HG03039 (cell line): ENCODE results near the gene PARP6.
"Not testable (repeated sequence)": the region's sequence is repeated elsewhere in the genome, so short reads cannot be mapped to it uniquely, and the experiment has no call there.

Experiments used
- ATAC-seq: cut with Tn5 transposase; IDR thresholded peaks from one replicate; pipeline ENCODE4 v1.9.1; 2021; ENCODE audit warnings: mild to moderate bottlenecking, moderate library complexity; ENCODE audit not compliant: unreplicated experiment

The PARP6 gene

DNA sequence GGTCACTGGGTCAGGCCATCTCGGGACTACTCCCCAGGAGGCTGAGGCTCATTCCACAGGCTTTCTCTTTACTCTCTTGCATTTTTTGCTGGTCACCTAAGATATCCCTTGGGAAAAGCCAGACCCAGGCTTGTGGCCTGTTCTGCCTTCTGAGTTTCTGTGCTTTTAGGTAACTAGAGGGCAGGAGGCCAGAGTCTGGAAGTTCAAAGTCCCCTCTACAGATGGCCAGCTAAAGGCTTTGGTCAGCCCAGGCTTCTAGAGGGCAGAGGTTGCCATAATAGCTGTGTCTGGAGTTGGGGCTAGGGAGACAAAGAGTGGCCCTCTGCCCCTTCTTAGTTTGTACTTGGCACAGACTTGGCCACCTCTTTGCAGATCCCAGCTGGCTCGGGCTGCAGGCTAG is 8.4 kb upstream of the PARP6 start:
- no peak for ATAC-seq

DNA sequence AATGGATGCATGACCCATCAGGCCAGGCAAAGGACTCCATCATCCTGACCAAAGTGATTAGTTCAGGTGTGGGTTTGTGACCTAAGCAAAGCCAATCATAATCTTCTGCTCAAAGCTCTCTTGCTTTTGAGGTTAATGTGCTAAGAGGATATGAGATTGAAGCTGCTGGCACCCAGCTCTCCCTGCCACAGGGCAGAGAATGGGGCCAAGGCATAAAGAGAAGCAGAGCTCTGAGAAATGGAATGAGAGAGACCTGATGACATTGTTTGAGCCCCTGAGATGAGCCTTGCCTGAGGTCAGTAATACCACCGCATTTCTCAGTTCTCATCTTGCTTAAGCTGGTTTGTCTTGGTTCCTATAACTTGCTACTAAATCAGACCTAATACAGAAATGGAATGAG is 6.4 kb upstream of the PARP6 start:
- no peak for ATAC-seq

DNA sequence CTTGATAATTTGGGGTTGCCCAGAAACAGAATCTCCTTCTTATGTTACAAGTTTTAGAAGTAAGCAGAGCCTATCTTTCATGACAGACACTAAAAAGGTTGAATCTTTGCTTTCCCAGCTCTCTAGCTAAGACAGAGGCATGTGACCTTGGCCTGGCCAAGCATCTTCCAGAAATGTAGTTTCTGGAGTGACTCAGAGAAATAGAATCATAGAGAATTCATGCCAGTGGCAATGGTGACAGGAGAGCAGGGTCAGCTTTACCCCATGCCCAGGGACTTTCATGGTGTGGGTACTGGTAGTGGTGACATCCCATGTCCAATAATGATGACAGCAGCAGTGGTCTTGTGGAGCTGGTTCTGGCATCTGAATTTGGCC is 4.0 kb upstream of the PARP6 start:
- ATAC-seq: no peak

DNA sequence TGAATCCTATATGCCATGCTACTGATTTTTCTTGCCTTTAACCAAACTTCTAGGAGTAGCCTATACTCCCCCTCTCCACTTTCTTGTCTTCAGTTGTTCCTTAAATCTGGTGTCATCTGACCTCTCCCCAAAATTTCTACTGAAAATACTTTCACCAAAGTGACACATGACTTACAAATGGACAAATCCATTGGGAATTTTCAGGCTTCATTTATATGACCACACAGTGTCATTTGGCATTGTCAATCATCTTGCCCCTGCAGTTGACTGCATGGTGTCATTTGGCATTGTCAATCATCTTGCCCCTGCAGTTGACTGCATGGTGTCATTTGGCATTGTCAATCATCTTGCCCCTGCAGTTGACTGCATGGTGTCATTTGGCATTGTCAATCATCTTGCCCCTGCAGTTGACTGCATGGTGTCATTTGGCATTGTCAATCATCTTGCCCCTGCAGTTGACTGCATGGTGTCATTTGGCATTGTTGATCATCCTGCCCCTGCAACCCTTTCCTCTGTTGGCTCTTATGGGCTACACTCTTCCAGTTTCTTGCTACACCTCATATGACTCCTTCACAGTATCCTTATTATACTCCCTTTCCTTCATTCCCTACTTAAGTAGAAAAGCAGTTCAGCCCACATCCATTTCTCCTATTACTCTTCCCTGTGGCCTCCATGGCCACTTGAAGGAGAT is 3.4 kb upstream of the PARP6 start:
- ATAC-seq: not testable (repeated sequence)

DNA sequence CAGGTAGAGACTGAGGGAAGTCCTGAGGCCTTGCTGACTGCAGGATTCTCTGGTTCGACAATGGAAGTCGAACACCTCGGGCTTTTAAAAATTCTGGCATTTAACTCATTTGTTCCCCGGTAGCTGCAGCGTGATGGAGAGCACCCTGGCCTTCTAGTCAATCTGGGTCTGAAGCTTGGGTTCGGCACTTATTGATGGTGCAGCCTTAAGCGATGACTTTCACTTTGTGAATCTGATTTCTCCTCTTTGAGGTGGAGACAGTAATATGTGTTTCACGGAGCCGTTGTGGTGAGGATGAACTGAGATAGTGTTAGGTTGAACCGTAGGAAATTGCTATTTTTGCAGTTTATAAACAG is 621 bp upstream of the PARP6 start:
- ATAC-seq: no peak

DNA sequence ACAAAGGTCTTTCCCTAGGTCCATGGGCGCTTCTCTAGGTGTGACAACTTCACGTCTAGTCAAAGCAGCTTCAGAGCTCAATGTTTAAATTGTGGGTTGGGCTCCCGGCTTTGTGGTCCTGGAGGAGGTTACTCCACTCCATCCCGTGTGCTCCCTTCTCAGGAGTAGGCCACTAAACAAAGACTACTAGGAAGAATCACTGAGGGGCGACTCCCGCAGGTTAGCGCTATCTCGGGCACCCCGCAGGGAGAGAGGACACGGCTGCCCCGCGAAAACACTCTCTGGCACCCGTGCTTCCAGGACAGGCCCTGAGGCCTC is 500 bp downstream of the PARP6 start:
- ATAC-seq: no peak

DNA sequence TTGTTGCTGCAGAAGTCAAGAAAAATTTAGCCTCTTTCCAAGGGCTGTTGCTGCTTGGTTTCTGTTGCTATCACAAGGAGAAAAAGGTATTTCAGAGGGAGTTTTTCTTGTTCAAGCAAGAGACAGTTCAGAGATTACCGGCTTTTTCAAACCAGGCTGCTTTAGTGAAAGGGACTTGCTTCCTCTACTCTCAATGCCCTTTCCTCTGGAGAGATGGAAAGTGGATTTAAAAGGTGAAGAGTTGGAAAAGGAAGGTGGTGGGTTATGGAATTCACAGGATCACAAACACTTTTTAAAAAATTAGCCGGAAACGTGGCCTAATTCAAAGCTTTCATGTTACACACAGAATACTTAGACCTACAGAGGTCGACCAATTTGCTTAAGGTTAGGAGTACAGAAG is 1.1 kb downstream of the PARP6 start:
- no peak for ATAC-seq

DNA sequence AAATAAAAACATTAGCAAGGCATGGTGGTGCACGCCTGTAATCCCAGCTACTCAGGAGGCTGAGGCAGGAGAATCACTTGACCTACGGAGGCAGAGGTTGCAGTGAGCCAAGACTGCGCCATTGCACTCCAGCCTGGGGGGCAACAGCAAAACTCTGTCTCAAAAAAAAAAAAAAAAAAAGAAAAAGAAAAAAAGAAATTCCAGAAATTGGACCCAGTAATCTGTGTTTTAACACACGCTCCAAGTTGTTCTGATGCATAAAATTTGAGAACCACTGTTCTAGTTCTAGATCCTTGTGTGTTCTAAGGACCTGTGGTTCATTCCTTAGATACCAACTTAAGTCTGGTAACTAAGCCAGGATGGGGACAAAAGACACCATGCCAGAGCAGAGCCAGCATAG is 2.6 kb downstream of the PARP6 start:
- no peak for ATAC-seq

DNA sequence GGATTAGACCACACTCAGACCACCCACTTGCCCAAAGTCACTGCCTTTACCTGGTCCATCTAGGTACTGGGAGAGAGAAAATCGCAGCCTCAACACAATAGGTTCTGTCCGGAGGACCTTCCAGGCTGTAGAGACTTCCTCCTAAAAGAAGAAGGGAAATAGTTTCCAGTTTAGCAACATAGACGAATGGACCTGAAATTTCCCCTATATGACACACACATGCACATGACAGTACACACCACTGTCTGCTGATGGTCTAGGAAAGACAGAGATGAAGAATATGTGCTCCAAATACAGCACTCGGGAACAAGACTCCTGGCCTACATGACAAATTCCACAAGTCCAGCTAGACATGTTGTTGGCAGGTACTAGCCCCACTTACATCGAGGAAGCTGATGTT is 7.3 kb downstream of the PARP6 start:
- ATAC-seq: no peak

DNA sequence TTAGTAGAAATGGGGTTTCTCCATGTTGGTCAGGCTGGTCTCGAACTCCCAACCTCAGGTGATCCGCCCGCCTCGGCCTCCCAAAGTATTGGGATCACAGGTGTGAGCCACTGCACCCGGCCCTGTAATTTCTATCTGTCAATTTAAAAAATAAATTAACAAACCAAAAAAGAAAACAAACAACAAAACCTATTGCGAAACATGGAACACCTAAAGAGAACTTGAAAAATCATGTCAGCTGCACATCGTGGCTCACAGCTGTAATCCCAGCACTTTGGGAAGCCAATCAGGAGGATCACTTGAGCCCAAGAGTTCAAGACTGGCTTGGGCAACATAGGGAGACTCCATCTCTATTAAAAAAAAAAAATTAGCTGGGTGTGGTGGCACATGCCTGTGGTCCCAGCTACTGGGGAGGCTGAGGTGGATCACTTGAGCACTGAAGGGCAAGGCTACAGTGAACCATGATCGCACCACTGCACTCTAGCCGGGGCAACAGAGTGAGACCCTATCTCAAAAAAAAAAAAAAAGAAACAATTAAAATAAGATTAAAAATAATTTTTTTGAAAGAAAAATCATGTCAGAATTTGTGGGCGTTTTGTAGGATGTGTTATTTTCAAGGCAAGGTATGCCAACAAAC is 19.6 kb downstream of the PARP6 start:
- ATAC-seq: no peak

DNA sequence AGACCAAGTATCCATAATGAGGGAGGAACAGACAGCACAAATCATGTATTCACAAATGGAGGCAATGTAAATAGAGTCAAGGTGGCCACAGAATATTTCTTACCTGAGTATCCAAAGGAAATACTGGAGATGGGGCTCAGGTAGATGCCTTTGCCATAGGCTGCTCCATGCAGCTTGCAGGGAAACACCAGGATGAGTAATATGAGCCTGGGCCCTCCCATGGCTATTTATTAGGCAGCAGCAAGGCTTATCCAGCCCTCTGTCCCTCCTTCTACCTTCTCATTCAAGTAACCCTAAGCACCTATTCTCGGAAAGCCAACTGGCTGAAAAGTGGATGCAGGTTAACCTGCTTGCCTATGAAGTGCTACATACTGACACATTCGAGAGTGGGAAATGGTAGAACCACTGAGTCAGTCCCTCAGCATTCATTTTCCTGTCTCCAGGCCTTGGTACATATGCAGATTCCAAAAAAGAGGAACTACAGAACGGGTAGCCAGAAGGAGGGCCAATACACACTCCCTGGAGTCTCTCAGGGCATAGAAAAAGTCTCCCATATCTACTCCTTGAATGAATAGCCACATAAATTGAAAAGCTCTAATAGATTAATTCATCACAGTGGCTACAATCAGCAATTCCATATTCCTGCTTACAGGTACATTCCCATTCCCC is 23.1 kb downstream of the PARP6 start:
- no peak for ATAC-seq

DNA sequence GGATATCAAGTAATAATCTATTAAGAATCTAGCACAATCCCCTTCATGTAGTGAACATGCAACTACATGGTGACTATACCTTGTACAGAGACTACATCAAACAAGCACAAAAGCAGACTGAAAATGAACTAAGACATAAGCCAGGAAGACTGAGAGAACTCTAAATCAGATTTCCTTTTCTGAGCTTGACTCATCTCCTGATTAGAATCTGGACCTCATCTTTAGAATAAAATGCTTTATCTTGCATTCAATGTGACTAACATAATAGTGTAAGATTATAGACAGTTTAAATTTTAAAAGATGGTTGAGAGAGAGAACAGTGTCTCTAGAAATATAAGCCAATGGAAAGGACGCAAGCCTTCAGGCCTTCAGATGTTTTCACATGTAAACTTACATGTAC is 23.8 kb downstream of the PARP6 start:
- ATAC-seq: no peak

DNA sequence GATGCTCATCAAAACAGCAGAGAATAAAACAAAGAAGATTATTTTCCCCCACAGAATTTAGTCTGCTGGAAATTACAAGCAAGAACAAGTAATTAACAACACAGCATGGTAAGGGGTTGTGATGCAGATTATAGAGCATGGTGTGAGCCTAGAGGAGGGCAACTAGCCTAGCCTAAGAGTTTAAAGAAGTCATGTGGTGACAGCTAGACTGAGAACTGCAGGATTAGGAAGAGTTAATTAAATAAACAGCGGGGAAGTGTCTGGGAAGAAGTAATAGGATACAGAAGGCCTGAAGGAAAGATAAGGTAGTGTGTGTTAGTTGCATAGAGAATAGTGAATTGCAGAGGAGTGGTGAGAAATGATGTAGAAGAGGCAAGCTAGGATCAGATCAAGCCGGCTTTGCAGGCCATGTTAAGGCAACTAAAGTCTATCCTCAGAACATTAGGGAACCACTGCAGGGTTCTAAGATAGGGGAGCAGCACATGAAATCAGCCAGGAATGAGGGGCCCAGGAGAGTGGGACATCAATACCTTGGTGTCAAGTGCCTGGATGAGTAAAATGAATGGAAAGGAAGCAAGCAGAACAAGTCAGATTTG is 29.5 kb downstream of the PARP6 start:
- no peak for ATAC-seq

DNA sequence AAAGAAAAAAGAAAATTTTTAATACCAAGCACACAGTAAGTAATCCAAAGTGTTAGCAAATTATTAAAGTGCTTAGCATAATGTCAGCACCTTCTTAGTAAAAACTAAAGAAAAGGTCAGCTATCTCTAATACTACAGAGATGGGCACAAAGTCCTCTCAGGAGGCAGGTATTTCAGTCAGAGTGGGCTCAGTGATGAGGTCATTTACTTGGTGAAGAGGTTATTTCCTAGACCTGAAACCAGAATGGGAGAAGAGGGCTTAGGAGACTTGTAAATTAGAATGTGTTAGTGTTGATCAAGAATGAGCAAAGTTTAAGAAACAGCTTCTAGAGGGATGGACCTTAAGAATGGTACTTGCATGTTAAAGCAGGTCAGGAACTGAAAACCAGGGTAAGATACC is 32.7 kb downstream of the PARP6 start:
- no peak for ATAC-seq

DNA sequence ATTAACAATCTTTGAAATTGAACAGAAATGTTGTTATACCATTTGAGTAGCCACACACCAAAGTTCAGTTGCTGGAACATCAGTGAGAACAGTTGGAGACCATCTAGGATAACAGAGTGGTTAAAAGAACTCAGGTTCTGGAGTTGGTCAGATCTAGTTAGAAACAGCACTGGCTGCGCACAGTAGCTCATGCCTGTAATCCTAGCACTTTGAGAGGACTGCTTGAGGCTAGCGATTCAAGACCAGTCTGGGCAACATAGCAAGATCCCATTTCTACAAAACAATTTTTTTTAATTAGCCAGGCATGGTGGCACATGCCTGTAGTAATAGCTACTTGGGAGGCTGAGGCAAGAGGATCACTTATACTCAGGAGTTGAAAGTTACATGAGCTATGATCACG is 33.8 kb downstream of the PARP6 start:
- no peak for ATAC-seq

DNA sequence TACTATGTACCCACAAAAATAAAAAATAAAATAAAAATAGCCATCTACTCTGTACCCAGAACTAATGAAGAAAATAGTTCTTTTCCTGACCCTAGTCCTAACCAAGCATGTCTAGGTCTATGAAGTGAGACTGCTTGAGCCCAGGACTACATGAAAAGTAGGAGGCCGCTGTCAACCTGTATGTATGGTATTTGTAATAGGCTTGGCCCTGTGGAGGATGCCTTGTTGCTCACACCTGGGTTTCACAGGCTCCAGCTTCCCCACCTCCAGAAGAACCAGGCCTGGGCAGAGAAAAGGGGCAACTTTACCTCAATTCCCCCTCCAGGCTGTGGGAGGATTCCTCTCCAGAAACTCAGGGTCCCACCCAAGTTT is 34.5 kb downstream of the PARP6 start:
- peak; percentile 6 for ATAC-seq

DNA sequence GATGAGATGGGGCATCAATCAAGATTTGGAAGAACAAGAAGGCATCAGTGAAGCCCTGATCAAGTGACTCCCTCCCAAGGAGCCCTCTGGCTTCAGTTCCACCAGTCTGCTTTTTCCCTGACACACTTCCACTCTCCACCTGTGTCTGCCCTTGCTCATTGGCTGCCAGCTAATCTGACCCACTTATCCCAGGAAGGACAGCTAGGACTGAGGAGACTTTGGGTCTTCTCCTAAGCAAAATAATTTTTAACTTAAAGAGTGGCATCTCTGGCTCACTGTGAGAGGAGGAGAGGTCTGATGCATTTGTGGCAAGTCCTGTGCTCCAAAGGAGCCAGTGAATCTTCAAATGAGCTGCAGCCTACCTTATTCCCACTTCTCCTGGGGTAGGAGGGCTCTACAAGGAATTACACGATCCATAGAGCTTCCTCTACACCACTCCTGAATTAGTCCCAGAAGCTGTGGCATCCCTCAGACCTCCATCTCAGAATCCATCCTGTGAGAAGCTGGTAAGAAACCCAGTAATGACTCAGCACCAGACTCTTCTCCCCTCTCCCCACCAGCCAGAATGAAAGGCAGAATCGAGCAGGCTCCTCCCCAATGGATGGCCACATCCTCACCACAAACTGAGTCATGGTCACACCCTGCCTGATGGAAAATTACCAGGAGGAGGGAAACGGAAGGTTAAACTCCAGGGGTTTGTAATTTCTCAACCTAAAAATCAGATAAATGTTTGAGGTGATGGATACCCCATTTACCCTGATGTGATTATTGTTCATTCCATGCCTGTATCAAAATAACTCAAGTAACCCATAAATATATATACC is 35.1 kb downstream of the PARP6 start:
- ATAC-seq: peak; percentile 58

DNA sequence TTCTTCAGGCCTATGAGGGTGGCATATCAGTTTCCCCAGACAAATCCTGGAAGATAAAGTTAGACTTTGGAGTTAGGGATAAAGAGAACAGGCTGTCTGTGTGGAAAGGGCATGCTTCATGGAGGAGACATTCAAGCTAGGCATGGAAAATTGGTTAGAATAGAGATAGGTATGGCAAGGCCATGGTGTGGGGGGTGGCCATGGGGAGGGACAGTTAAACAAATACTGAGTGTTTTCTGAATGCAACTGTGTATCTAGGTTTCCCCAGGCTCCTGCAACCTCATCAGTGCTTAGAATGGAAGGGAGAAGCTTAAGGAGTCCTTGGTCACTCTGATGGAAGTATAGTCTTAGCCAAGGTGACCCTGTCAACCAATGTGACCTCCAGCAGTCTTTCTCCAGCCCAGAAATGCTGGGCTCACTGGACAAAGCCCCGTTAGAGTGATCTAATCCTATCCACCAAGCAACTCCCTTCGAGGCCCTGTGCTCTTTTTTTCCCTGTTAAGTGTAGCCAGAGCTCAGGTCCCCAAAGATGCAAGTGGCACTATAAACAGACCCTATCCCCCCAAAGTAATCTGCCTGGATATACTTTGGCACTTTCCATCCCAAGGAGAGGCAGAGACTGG is 35.9 kb downstream of the PARP6 start:
- no peak for ATAC-seq

DNA sequence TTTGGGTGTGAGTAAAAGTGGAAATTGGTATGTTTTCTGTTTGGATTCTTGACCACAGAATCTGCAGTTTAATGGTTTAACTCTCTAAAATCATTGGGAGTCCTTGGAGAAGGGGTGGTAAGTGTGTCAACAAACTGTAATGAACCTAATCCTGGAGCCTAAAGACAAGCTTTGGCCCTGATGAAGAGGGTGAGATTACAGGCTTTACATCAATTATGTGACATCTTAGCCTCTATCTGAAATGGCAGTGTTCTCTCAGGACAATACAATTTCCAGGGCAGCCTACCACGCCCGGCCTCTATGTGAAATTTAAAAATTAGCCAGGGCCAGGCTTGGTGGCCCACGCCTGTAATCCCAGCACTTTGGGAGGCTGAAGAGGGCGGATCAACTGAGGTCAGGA is 37.1 kb downstream of the PARP6 start:
- ATAC-seq: no peak

DNA sequence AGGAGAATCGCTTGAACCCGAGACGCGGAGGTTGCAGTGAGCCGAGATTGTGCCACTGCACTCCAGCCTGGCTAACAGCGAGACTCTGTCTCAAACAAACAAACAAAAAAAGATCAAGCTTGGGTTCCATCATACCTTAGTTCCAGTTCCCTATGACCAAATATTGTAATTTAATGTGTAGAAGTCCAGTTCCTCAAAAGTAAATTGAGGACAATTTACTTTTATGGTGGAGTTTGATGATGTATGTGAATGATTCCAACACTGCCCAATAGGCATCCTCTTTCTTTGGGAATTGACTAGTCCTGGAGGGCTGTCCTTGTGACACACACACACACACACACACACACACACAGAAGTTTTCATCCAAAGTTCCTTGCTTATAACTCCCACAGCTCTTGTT is 38.6 kb downstream of the PARP6 start:
- no peak for ATAC-seq

DNA sequence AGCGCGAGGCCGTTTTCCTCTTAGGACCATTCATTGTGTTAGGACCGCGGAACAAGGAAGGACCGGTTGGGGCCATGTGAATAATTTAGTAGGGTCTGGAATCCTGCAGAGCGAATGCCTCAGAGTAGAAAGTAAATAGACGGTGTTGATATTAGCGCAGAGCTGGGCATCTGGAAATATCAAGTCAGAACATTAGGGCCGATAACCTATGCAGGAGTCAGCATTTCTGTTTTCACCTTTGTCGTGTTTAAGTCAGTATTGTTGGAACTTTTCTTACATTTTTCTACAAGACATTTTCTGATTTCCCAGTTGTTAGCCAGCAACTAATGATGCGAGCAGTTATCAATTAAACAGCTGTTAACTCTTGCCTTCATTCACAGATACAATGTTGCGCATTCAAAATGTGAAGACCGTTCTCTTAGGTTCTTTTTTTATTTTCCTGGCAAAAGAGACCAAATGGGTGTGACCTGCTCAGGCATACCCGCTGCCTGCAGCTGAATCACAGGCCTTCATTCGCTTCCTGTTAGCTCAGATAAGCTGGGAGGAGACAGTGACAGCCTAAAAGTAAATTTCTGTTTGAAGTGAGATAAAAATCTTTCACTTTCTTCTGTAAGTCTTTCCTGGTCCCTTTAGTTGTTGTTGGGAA is 40.4 kb downstream of the PARP6 start:
- ATAC-seq: no peak
